K562 (cell line): ENCODE results near the gene PTRHD1. TPM values are rescaled to one million over a fixed set of nuclear protein-coding genes. Genes with fewer than 3 reads are reported as not detected.
"Not testable (repeated sequence)": the region's sequence is repeated elsewhere in the genome, so short reads cannot be mapped to it uniquely, and the experiment has no call there.

Experiments used
- ATAC-seq: fragments of 200-7000 bp; cut with Tn5 transposase; 3 replicates; pipeline ENCODE4 v1.9.1; 2020; ENCODE audit warnings: moderate library complexity
- BruUV-seq: library from RNA; stranded (reverse); fragments of 400-500 nt; replicated peaks from 2 replicates; lab custom pipeline; 2021; lab: Mats Ljungman, UMichigan
- CTCF ChIA-PET: fragments of 300-600 bp; formaldehyde crosslinking; extraction: SDS; loops from one replicate; lab custom pipeline; 2021; ENCODE audit warnings: low intra/inter-chr PET ratio; lab: Yijun Ruan, JAX
- POLR2A ChIA-PET: fragments of 300-600, 350-650 bp; sonication (Branson Sonifier 250); formaldehyde crosslinking; extraction: SDS; loops from one replicate; lab custom pipeline; 2021; ENCODE audit warnings: antibody characterized with exemption, inconsistent platforms; lab: Yijun Ruan, JAX
- DNase-seq, 4 experiments: peaks; one replicate each; pipeline versions ENCODE4 v3.0.0 to v3.0.0-alpha.2; 2011 to 2018; ENCODE audit warnings: low spot score in 3 of 4, mixed read lengths in 3 of 4; ENCODE audit errors: extremely low read depth in 1 of 4
- FAIRE-seq: peaks from 2 replicates; lab custom pipeline; 2011; peaks lifted over from hg19 to GRCh38; lab: Jason Lieb, UNC
- H2AFZ ChIP-seq: 2 replicates; pipeline ENCODE4 v1.6.0; 2011; ENCODE audit warnings: low read depth, low read length, control low read depth, inconsistent platforms
- H3K27ac ChIP-seq: fragments of 200-600 bp; 3 replicates; pipeline ENCODE4 v1.8.0; 2011; ENCODE audit warnings: low read depth, mild to moderate bottlenecking, control low read depth, inconsistent platforms, low read length, moderate library complexity, mixed read lengths; ENCODE audit errors: extremely low read depth
- H3K27me3 ChIP-seq, 2 experiments: fragments of 300-600 bp in 1 of 2; 2 replicates in 1 of 2; 3 replicates in 1 of 2; pipeline versions ENCODE4 v1.6.0 to v1.8.0; 2011; ENCODE audit warnings: inconsistent platforms in 2 of 2, low read length in 2 of 2, mild to moderate bottlenecking in 1 of 2, mixed read lengths in 1 of 2, moderate library complexity in 1 of 2; ENCODE audit not compliant: control insufficient read depth in 2 of 2, insufficient read depth in 2 of 2
- H3K36me3 ChIP-seq: fragments of 300-600 bp; 3 replicates; pipeline ENCODE4 v1.8.0; 2011; ENCODE audit warnings: mild to moderate bottlenecking, low read length, inconsistent platforms; ENCODE audit not compliant: control insufficient read depth, insufficient read depth
- H3K4me1 ChIP-seq, 2 experiments: fragments of 200-600 bp in 1 of 2; replicated peaks in 1 of 2; 2 replicates in 1 of 2; 3 replicates in 1 of 2; pipeline versions ENCODE4 v1.5.1 to v1.8.0; 2011; ENCODE audit warnings: inconsistent platforms in 2 of 2, low read length in 2 of 2, mild to moderate bottlenecking in 1 of 2, mixed read lengths in 1 of 2, moderate library complexity in 1 of 2; ENCODE audit not compliant: control insufficient read depth in 2 of 2, insufficient read depth in 2 of 2
- H3K4me2 ChIP-seq: 2 replicates; pipeline ENCODE4 v1.6.1; 2011; ENCODE audit warnings: low read length, control low read depth, inconsistent platforms, mixed read lengths; ENCODE audit not compliant: insufficient read depth
- H3K4me3 ChIP-seq: fragments of 200-600 bp; sonication (generic), shearing (Covaris generic); 2 replicates; pipeline ENCODE4 v1.5.1; 2016; ENCODE audit warnings: control low read depth, inconsistent platforms
- H3K79me2 ChIP-seq: fragments of 200-600 bp; 3 replicates; pipeline ENCODE4 v1.8.0; 2011; ENCODE audit warnings: low read length, inconsistent platforms; ENCODE audit not compliant: control insufficient read depth, insufficient read depth
- H3K9ac ChIP-seq, 2 experiments: 2 replicates each; pipeline versions ENCODE4 v1.6.0 to v1.6.1; 2011; ENCODE audit warnings: low read depth in 2 of 2, low read length in 2 of 2, control low read depth in 1 of 2, inconsistent platforms in 1 of 2, mild to moderate bottlenecking in 1 of 2, mixed read lengths in 1 of 2; ENCODE audit not compliant: insufficient read depth in 1 of 2
- H3K9me1 ChIP-seq: one replicate; pipeline ENCODE4 v1.6.0; 2011; ENCODE audit warnings: inconsistent platforms, mild to moderate bottlenecking, low read length, moderate library complexity; ENCODE audit not compliant: control insufficient read depth, insufficient read depth
- H3K9me3 ChIP-seq: replicated peaks from 2 replicates; pipeline ENCODE4 v1.5.1; 2011; ENCODE audit warnings: low read depth, low read length, inconsistent platforms; ENCODE audit not compliant: control insufficient read depth, insufficient read depth
- H4K20me1 ChIP-seq: replicated peaks from 2 replicates; pipeline ENCODE4 v1.6.1; 2011; ENCODE audit warnings: low read length, inconsistent platforms, mixed read lengths; ENCODE audit not compliant: control insufficient read depth, insufficient read depth
- BACH1 ChIP-seq: fragments of 200-800 bp; sonication (Bioruptor generic); IDR thresholded peaks from 2 replicates; pipeline ENCODE4 v1.6.1; 2016; ENCODE audit warnings: missing genetic modification characterization, missing compliant biosample characterization
- C11orf30 ChIP-seq: fragments of 450-650 bp; IDR thresholded peaks from 2 replicates; pipeline ENCODE4 v1.6.1; 2016; ENCODE audit warnings: low read depth, mild to moderate bottlenecking
- FOXA3 ChIP-seq, 2 experiments: fragments of 450-650 bp in 1 of 2; sonication (generic) in 1 of 2; formaldehyde crosslinking; IDR thresholded peaks in 1 of 2; conservative IDR thresholded peaks in 1 of 2; 2 replicates each; pipeline versions ENCODE4 v1.4.0 to v1.8.0; 2020 to 2022; ENCODE audit warnings: mild to moderate bottlenecking in 2 of 2, missing genetic modification reagents in 1 of 2
- FOXJ2 ChIP-seq: fragments of 200-800 bp; sonication (Bioruptor generic); IDR thresholded peaks from 2 replicates; pipeline ENCODE4 v1.6.1; 2016; ENCODE audit warnings: missing genetic modification characterization, missing compliant biosample characterization
- FOXK2 ChIP-seq, 2 experiments: fragments of 450-650 bp; IDR thresholded peaks in 1 of 2; conservative IDR thresholded peaks in 1 of 2; 2 replicates each; pipeline ENCODE4 v1.6.1; 2016; ENCODE audit warnings: low read depth in 2 of 2, mild to moderate bottlenecking in 1 of 2
- MAFF ChIP-seq: IDR thresholded peaks from 2 replicates; pipeline ENCODE4 v1.6.1; 2012; ENCODE audit warnings: low read length, improper control_type of control experiment
- MAFG ChIP-seq: fragments of 450-650 bp; conservative IDR thresholded peaks from 2 replicates; pipeline ENCODE4 v1.6.1; 2016; ENCODE audit warnings: missing genetic modification characterization, missing compliant biosample characterization
- MAFK ChIP-seq: IDR thresholded peaks from 2 replicates; pipeline ENCODE4 v1.6.1; 2011; ENCODE audit warnings: low read length, improper control_type of control experiment
- NFE2 ChIP-seq: IDR thresholded peaks from 2 replicates; pipeline ENCODE4 v1.6.1; 2014; ENCODE audit warnings: antibody characterized with exemption, low read depth
- NFE2L1 ChIP-seq: fragments of 450-650 bp; IDR thresholded peaks from 2 replicates; pipeline ENCODE4 v1.6.1; 2016; ENCODE audit warnings: missing genetic modification characterization, low read depth, mild to moderate bottlenecking, missing compliant biosample characterization, moderate library complexity, borderline replicate concordance
- NR2C1 ChIP-seq, 2 experiments: fragments of 450-650 bp; IDR thresholded peaks; 2 replicates each; pipeline ENCODE4 v1.6.1; 2017; ENCODE audit warnings: mild to moderate bottlenecking in 2 of 2, antibody characterized with exemption in 1 of 2, inconsistent platforms in 1 of 2, missing compliant biosample characterization in 1 of 2, missing genetic modification characterization in 1 of 2
- SP1 ChIP-seq: sonication (generic); formaldehyde crosslinking; IDR thresholded peaks from 2 replicates; pipeline ENCODE4 v1.8.1; 2022; ENCODE audit warnings: mild to moderate bottlenecking, missing genetic modification reagents
- YY1 ChIP-seq, 3 experiments: IDR thresholded peaks; 2 replicates each; pipeline ENCODE4 v1.6.1; 2011; ENCODE audit warnings: low read length in 2 of 3, mild to moderate bottlenecking in 2 of 3, moderate library complexity in 2 of 3, borderline replicate concordance in 1 of 3, control low read depth in 1 of 3, low read depth in 1 of 3; ENCODE audit not compliant: insufficient read depth in 3 of 3, insufficient replicate concordance in 2 of 3, control insufficient read depth in 1 of 3, insufficient read length in 1 of 3; ENCODE audit errors: extremely low read depth in 1 of 3
- ZNF316 ChIP-seq: fragments of 450-650 bp; IDR thresholded peaks from 2 replicates; pipeline ENCODE4 v1.6.1; 2016
- WGBS: fragments of 100-300 bp; shearing (Covaris generic); methylation state at CpG from one replicate; pipeline ENCODE4 v1.1.6; 2016; ENCODE audit warnings: low coverage, mixed read lengths; ENCODE audit not compliant: insufficient coverage; ENCODE audit errors: missing lambda C conversion rate; 5-methylcytosine and 5-hydroxymethylcytosine counted together
- in situ Hi-C: fragments of 300-500 bp; cut with MboI; formaldehyde crosslinking; loops from 4 replicates; pipeline ENCODE4 v1.15.0; 2018; ENCODE audit warnings: inconsistent platforms, mixed read lengths
- intact Hi-C: fragments of 100-400 bp; cut with micrococcal nuclease; formaldehyde crosslinking; loops from 2 replicates; pipeline ENCODE4 v1.14.2; 2022
- polyA plus RNA-seq, 8 experiments: library from polyadenylated mRNA; depleted of rRNA in 4 of 8; stranded (reverse) in 5 of 8; unstranded in 3 of 8; fragments of >200 nt; fragmentation: Nextera tagmentation in 2 of 8; fragmentation: Illumina TruSeq in 1 of 8; extraction: Ambion mirVana in 2 of 8; extraction: Trizol in 1 of 8; gene quantifications; 2 replicates each; pipeline versions ENCODE4 v1.2.1 to v1.2.3, GENCODE V29; 2011 to 2014; ENCODE audit warnings: inconsistent platforms in 1 of 8, missing spikeins in 1 of 8
- total RNA-seq, 7 experiments: library from RNA; depleted of rRNA in 6 of 7; stranded (reverse); fragments of >200 nt in 6 of 7; fragmentation: Illumina TruSeq in 2 of 7; extraction: Trizol in 2 of 7; gene quantifications; 2 replicates each; pipeline versions ENCODE4 v1.2.1 to v1.2.3, GENCODE V29; 2011 to 2021; ENCODE audit warnings: low replicate concordance in 1 of 7
- TF ChIP-seq, protein P1 (sequence below), 2 experiments: fragments of 450-650 bp; conservative IDR thresholded peaks; 2 replicates each; pipeline ENCODE4 v1.6.1; 2017; ENCODE audit warnings: mild to moderate bottlenecking in 2 of 2, moderate library complexity in 2 of 2

PTRHD1 gene
- total and polyA plus RNA-seq, 9 of the 15 experiments (the other 6 are each of a cell fraction or from before 2014, with no cell fraction given) = 15.8 to 83.2 (median 46.6) TPM

DNA sequence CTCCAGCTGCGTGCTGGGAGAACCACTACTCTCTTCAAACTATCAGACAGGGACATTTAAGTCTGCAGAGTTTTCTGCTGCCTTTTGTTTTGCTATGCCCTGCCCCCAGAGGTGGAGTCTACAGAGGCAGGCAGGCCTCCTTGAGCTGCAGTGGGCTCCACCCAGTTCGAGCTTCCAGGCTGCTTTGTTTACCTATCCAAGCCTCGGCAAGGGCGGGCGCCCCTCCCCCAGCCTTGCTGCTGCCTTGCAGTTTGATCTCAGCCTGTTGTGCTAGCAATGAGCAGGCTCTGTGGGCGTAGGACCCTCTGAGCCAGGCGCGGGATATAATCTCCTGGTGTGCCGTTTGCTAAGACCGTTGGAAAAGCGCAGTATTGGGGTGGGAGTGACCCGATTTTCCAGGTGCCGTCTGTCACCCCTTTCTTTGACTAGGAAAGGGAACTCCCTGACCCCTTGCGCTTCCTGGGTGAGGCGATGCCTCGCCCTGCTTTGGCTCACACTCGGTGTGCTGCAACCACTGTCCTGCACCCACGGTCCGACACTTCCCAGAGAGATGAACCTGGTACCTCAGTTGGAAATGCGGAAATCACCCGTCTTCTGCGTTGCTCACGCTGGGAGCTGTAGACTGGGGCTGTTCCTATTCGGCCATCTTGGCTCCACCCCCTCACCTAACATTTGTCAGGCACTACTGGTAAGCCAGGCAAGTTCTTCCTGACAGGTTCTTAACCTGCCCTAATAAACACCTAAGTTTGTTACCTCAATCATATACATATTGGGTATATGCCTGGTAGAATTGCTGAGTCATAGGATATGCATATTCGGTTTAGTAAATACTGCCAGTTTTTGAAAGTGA is 12.8 kb upstream of the PTRHD1 start:
- intact Hi-C loops; TF ChIP-seq NR2C1 (IDR thresholded peaks at IDR 0.05): not testable (repeated sequence)
- TF ChIP-seq, protein P1, sequence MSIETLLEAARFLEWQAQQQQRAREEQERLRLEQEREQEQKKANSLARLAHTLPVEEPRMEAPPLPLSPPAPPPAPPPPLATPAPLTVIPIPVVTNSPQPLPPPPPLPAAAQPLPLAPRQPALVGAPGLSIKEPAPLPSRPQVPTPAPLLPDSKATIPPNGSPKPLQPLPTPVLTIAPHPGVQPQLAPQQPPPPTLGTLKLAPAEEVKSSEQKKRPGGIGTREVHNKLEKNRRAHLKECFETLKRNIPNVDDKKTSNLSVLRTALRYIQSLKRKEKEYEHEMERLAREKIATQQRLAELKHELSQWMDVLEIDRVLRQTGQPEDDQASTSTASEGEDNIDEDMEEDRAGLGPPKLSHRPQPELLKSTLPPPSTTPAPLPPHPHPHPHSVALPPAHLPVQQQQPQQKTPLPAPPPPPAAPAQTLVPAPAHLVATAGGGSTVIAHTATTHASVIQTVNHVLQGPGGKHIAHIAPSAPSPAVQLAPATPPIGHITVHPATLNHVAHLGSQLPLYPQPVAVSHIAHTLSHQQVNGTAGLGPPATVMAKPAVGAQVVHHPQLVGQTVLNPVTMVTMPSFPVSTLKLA (conservative IDR thresholded peaks at IDR 0.05) = 0 out of 4 replicates have a peak, but pooled peaks of 1 of the 2 experiments have one; percentile 41
- TF ChIP-seq FOXJ2 (peak; percentile 48), SP1 (CRISPR knock-in tag) (0 out of 2 replicates have a peak, but pooled peaks have one; percentile 22), ZNF316 (peak; percentile 98), NFE2 (peak; percentile 89), NR2C1 (tag; IDR thresholded peaks at IDR 0.05) (0 out of 2 replicates have a peak, but pooled peaks have one; percentile 10), MAFG (peak; percentile 95), MAFK (peak; percentile 89), FOXA3 (CRISPR knock-in tag; conservative IDR thresholded peaks at IDR 0.05 in 1 of 2, IDR thresholded peaks at IDR 0.05 in 1 of 2) (peak; percentile 14 to 83; a peak in 2 of 4 replicates), C11orf30 (peak; percentile 94), FOXK2 (conservative IDR thresholded peaks at IDR 0.05 in 1 of 2, IDR thresholded peaks at IDR 0.05 in 1 of 2; ENCODE audit: low read depth in 2 of 2) (peak; percentile 29 to 59; a peak in 2 of 4 replicates), NFE2L1 (peak; percentile 80), BACH1 (tag) (peak; percentile 84; the same call in 1 of the 2 replicates), YY1 (IDR thresholded peaks at IDR 0.05; ENCODE audit: borderline replicate concordance in 1 of 3, control insufficient read depth in 1 of 3, extremely low read depth in 1 of 3, insufficient read depth in 3 of 3, insufficient read length in 1 of 3, insufficient replicate concordance in 2 of 3, low read depth in 1 of 3, low read length in 2 of 3) (peak in 1 of 3 experiments; percentile 41), MAFF (peak; percentile 90)
- TF ChIP-seq, all 486 proteins: peak for 15; not testable (repeated sequence) for 471
- H2AFZ ChIP-seq, BruUV-seq, H3K4me3 ChIP-seq, H3K9me1 ChIP-seq, H3K4me2 ChIP-seq, H3K27me3 ChIP-seq, H3K9me3 ChIP-seq, CTCF ChIA-PET, FAIRE-seq, H3K9ac ChIP-seq, in situ Hi-C loops, H4K20me1 ChIP-seq: not testable (repeated sequence)
- Histone ChIP-seq H3K27ac (peak overlapping the region; percentile 60; the same call in 2 of the 3 replicates), H3K79me2 (peaks cover 52% of the 10 kb centered on the region), H3K4me1 (peaks cover 3 to 17% of the 10 kb centered on the region in 2 experiments), H3K36me3 (peaks cover 25% of the 10 kb centered on the region)
- whole genome bisulfite sequencing = 60% methylated on average over 18 of the region's 25 CpGs
- POLR2A ChIA-PET = interaction anchor here (1.0 to 2.8 kb wide), 4 partner anchors 8 to 14 kb away, joined by 3 to 10 read pairs (median 3); partner anchors contain the start of genes CENPO and PTRHD1
- ATAC-seq = peak; percentile 80
- peak in 1 of 4 experiments; percentile 66 for DNase-seq
